ENCODE measurements around the gene DNAJC4.

Gene DNAJC4

DNA sequence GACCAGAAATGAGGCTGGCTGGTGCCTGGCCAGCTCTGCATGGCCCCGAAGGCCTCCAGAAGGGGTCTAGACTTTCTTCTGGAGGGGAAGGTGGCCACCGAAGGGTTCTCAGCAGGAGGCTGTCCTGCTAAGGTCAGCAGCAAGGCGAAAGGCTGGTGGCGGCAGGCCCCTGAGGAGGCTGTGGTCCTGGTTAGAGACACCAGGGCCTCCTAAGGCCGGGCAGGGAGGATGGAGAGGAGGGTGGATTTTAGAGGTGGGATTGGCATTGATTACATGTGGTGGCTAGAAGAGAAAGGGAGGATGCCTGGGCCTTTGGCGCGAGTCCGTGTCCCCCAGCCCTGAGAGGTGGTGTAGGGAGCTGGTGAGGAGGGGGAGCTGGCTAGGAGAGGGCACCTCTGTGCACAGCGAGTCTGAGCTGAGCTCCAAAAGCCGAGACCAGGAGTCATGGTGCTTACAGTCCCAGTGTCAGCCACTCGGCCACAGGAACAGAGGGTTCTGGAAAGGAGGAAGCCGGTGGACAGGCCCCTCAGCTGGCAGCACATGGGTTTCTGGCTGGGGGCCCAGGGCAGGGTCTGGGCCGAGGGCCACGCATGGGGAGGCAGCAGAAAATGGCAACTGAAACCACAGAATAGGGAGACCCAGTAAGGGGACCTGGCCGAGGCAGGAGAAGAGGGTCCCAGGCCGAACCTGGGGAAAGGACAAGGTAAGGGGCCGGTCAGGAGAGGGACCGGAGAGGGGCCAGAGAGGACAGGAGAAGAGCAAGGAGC lies 21.4 kb upstream of the DNAJC4 start:
- no peak for DNase-seq (ENCODE audit: low spot score)

DNA sequence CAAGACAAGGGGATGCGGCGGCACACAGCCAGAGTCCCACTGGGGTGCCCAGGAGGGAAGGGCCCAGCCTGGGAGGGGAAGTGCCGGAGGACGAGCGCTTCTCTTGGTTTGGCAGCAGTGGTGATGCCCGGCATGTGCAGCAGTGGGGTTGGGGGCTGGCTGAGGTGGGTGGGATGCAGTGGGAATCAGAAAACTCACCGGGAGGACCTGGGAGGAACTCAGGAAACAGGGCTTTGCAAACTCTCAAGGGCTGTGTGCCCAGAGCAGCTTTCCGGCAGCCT lies 20.8 kb upstream of the DNAJC4 start:
- no peak for DNase-seq (ENCODE audit: low spot score)

DNA sequence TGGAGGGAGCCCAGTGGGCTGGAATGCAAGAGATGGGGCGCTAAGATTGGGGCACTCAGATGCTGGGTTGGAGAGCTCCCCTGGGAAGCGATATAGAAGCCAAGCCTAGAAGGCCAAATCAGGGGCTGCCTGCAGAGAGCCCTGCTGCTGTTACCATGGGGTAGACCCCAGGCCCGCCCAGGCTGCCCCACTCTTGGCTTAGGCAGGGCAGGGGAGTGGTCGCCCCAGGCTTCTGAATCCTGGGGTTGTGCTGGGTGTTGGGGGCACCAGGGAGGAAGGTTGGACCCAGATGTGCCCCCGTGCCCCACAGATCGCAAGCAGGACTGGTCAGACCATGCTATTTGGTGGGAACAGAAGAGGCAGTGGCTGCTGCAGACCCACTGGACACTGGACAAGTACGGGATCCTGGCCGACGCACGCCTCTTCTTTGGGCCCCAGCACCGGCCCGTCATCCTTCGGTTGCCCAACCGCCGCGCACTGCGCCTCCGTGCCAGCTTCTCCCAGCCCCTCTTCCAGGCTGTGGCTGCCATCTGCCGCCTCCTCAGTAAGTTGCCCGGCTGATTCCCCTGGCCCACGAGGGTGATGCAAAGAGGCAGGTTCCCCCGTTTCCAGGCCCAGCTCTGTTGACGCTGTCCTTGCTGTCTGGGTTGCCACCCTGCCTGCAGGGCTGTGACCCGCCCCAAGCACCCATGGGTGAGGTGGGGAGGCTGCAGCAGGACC lies 19.9 kb upstream of the DNAJC4 start:
- DNase-seq (ENCODE audit: low spot score), result no peak

DNA sequence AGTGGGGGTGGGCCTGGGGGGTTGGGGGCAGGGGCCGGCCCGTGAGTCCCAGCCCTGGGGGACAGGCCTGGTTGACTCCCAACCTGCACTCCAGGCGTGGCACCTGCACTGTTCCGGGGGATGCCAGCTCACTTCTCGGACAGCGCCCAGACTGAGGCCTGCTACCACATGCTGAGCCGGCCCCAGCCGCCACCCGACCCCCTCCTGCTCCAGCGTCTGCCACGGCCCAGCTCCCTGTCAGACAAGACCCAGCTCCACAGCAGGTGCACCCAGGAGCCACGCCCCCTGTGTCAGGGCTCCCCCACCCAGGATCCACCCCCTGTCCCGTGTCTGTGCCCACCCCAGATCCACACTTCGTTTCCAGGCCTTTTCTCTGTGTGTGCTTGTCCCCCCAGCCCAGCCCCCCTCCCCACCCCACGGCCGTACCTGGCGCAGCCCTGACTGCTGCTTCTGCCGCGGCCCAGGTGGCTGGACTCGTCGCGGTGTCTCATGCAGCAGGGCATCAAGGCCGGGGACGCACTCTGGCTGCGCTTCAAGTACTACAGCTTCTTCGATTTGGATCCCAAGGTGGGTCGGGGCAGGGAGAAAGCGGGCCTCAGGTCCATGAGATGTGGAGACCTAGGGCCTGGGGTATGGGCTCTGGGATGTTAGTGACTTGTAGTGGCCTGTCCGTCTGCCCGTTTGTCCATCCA lies 19.0 kb upstream of the DNAJC4 start:
- no peak for DNase-seq (ENCODE audit: low spot score)

DNA sequence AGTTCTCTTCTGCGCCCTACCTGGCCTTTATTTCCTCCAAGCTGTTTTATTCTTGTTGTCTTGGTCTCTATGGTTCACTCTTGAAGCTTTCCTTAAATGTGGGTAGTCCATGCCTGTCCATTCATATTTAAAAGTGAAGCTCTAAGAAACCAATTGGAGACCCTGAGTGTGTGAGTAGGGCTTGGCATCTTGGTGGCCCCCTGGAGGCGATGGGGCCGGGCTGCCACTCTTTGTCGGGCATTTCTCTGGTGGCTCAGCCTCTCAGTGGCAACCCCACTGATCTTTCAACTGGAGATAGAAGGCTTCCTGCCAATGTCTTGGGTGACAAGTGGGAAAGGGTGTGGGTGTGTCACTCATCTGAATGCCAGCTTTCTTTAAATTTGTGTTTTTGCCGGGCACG lies 13.5 kb upstream of the DNAJC4 start:
- no peak for DNase-seq (ENCODE audit: low spot score)

DNA sequence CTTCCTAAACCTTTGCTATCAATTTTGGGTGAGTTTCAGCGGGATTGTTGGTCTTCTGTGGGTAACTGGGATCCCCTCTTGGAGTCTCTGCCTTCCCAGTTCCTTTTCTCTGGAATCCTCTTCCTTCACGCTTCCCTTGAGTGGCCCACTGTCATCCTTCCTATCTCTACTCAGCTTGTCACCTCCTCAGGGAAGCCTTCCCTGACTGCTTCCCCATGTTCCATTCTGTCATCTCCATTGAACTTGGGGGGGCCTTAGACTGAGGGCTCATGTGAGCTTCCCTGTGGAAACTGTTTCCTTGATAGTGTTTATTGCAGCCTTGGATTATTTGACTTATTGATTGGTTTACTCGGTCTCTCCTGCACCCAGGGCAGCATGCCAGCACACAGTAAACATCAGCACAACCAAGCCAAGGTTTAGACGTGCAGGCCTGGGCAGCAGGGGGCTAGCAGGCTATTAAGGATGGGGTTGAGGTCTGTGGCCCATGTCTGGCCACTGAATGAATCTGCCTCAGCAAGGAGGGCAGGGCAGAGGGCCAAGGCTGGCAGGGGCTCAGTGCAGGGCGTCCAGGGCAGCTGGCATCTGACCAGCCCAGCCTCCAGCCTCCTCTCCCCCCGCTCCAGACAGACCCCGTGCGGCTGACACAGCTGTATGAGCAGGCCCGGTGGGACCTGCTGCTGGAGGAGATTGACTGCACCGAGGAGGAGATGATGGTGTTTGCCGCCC lies 11.6 kb upstream of the DNAJC4 start:
- DNase-seq (ENCODE audit: low spot score), result no peak

DNA sequence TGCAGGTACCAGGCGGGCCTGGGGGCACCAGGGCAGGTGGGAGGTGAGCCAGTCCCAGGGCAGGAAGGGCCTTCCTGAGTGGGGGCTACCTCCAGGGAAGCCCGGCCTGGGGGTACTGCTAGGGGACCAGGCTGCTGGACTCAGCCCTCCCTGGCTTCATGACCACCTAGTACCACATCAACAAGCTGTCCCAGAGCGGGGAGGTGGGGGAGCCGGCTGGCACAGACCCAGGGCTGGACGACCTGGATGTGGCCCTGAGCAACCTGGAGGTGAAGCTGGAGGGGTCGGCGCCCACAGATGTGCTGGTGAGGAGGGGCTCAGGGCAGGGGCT lies 11.0 kb upstream of the DNAJC4 start:
- DNase-seq (ENCODE audit: low spot score), result no peak

DNA sequence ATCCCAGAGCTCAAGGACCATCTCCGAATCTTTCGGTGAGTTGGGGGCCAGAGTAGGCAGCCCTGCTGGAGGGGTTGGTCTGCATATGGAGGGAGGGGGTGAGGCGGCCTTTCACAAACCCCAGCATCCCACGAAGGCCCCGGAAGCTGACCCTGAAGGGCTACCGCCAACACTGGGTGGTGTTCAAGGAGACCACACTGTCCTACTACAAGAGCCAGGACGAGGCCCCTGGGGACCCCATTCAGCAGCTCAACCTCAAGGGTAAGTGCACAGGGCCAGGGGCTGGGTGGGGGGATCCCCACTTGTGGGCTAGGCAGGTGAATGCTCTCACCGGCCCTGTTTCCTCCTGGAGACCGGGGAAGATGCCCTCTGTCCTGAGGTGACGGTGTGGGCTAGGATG lies 10.6 kb upstream of the DNAJC4 start:
- DNase-seq (ENCODE audit: low spot score), result no peak

DNA sequence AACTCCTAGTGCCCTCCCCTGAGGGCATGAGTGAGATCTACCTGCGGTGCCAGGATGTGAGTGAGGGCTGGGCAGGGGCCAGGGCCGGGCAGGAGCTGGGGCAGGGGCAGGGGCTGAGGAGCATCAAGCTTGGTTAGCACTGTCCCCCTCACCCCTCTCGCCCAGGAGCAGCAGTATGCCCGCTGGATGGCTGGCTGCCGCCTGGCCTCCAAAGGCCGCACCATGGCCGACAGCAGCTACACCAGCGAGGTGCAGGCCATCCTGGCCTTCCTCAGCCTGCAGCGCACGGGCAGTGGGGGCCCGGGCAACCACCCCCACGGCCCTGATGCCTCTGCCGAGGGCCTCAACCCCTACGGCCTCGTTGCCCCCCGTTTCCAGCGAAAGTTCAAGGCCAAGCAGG lies 10.1 kb upstream of the DNAJC4 start:
- DNase-seq (ENCODE audit: low spot score), result no peak

DNA sequence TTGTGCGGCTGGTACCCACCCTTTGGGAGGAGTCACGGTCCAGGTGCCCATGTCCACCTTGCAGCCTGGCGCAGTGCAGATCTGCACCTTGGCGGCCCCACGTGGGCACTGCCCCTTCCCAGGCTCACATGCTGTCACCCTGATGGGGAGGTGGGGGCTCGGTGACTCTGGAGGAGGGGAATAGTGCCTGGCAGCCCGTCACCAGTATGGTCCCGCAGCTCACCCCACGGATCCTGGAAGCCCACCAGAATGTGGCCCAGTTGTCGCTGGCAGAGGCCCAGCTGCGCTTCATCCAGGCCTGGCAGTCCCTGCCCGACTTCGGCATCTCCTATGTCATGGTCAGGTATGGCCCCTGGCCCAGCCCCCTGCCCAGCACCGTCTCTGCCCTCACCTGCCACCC lies 9.6 kb upstream of the DNAJC4 start:
- DNase-seq (ENCODE audit: low spot score), result no peak

DNA sequence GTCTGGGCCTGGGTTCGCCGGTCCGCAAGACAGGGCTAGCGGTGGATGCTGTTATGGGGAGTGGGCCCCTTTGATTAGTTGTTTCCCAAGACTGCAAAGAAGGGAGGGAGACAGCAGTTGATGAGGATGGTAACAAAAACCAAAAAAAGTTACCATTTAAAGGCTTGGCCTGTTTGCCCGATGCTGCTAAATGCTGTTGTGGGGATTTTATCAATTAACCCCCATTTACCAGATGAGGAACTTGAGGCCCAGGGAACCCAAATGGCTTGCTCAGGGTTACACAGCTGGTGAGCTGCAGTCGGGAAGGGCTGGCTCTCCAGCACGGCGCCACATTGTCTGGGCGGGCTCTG lies 7.7 kb upstream of the DNAJC4 start:
- DNase-seq (ENCODE audit: low spot score), result no peak

DNA sequence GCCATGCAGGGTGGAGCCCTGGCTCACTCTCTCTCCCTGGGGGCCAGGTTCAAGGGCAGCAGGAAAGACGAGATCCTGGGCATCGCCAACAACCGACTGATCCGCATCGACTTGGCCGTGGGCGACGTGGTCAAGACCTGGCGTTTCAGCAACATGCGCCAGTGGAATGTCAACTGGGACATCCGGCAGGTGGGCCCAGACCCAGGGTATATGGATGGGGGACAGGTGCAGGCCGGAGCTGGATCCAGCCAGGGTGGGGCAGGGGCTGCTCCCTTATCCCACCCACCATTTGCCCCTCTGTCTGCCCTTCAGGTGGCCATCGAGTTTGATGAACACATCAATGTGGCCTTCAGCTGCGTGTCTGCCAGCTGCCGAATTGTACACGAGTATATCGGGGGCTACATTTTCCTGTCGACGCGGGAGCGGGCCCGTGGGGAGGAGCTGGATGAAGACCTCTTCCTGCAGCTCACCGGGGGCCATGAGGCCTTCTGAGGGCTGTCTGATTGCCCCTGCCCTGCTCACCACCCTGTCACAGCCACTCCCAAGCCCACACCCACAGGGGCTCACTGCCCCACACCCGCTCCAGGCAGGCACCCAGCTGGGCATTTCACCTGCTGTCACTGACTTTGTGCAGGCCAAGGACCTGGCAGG lies 7.2 kb upstream of the DNAJC4 start:
- DNase-seq (ENCODE audit: low spot score), result no peak

DNA sequence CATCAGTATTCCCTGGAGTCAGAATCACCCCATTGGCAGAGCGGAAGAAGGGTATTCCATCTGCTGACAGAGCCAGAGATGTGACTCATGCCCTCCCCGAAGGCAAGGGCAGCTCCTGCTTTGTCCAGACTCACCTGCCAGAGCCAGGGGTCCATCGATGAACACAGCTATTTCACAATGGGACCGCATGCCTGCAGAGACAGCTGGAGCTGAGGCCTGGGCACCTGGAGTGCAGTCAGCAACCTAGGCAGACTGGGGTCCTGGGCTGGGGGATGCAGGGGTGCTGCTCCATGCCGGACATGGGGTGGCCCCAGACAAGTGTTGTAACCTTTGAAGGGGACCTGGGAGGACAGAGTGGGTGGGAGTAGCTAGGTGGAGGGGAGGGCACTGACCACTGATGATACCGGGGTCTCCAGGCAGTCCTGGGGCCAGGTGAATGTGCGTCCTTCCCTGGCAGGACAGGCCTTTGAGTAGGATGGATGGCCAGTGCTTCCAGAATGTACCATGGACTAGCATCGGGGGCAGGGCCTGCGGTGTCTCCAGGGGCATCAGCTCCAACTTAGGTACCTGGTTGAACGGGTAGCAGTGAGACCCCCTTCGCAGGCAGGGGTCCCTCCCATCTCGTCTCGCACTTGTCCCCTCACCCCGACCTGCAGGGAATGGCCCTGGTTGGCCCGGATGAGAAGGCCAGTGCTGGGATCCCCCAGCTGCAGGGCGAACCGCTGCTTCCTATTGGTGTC lies 6.0 kb upstream of the DNAJC4 start:
- DNase-seq (ENCODE audit: low spot score), result no peak

DNA sequence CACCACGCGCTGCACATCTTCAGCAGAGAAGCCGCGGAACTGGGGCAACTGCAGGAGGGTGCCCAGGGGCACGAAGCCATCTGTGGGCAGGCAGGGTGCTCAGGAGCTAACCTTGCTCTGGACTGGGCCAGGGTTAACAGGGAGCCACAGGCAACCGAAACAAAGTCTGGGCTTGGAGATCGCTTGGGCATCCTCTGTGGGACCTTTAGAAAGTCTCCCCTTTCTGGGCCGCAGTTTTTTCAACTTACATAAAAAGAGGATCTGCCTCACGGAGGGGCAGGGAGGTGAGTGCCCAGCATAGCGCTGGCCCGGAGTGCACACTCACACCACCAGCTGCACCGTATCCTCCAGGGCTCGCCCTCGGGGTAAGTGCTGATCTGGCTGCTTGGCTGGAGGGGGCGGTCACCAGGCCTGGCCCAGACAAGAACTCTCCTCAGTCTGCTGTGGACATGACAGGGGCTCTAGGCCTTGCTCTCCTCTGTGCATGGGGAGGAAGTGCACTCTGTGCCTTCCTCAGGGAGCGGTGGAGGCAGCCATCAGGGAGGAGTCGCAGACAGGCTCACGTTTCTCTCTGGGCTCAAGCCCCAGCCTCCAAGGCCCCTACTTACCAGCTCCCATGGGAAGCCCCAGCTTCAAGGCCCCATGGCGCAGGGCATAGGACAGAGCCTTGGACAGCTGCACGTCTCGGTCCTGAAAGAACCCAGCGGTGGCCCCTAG lies 5.3 kb upstream of the DNAJC4 start:
- no peak for DNase-seq (ENCODE audit: low spot score)

DNA sequence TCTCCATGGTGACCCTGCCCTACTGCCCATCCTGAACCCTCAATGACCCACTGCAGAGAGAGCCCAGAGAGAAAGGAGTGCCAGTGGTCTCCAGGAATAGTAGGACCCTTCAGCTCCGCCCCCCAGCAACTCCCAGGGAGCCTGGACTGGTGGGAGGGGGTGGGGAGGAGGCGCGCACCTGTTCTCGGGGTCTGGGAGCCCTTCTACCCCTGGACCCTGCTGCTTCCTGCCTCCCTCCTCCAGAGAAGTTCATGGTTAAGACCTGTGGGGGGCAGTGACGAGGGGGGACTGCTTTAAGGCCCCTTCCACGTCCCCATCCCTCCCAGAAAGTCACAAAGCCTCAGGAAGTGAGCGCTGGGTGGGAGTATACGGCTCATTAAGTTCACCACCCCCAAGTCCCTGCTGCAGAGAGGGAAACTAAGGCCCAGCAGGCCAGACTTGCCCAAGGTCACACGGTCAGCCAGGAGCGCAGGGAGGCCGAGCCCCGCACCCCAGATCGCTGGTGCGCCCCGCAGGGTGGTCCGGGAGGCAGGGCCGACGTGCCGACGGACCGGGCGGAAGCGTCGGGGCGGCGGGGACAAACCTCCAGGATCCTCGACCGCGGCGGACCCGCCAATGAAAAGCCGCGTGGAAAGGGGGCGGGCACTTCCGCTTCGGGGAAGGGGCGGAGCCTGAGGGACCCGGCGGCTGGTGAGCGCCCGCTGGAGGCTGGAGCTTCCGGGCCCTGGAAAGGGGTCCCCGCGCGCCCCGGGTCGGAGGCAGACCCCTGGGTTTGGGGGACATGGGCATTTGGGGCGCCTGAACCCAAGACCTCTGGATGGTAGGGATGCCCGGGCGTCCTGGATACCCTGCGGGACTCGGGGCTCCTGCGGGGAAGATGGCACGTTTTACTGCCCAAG lies 4.5 kb upstream of the DNAJC4 start, which contains the start of the genes NUDT22 and TRPT1:
NUDT22 (plus strand) TSS at position 667 of the 899 bp plus-strand sequence. CDS start 379 bp downstream, outside the sequence.
TRPT1 (minus strand) TSS at position 579 of the 899 bp plus-strand sequence; CDS start at position 253, 326 bp downstream.
- DNase-seq (ENCODE audit: low spot score), result peak; percentile 82

DNA sequence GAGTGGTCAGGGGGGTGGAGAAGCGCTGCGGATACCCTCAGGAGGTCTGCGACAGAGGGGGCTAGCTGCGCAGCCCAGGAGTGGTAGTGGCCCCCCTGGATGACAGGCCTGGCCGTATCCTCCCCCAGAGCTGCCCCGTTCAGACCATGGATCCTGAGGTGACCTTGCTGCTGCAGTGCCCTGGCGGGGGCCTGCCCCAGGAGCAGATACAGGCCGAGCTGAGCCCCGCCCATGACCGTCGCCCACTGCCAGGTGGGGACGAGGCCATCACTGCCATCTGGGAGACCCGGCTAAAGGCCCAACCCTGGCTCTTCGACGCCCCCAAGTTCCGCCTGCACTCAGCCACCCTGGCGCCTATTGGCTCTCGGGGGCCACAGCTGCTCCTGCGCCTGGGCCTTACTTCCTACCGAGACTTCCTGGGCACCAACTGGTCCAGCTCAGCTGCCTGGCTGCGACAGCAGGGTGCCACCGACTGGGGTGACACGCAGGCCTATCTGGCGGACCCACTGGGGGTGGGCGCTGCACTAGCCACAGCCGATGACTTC lies 3.8 kb upstream of the DNAJC4 start:
- peak; percentile 46 for DNase-seq (ENCODE audit: low spot score)

DNA sequence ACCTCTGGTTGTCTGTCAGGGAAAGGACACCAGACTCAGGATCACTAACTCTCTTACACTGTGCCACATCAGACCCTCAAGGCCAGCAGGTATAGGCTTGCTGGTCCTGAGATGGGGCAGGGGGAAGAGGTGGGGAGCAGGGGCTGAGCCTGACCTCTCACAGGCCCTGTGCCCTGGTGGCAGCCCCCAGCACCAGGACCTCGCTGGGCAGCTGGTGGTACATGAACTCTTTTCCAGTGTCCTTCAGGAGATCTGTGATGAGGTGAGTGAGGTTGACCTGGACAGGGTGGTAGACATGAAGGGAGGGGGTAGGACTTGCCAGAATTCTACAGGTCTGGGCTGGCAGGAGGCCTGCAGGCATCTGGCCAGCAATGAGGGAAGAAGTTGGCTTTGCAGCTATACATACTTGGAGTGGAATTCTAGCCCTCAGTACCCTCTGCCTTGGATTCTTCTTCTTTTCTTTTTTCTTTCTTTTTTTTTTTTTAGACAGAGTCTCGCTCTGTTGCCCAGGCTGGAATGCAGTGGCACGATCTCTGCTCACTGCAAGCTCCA lies 2.9 kb upstream of the DNAJC4 start:
- DNase-seq (ENCODE audit: low spot score), result no peak

DNA sequence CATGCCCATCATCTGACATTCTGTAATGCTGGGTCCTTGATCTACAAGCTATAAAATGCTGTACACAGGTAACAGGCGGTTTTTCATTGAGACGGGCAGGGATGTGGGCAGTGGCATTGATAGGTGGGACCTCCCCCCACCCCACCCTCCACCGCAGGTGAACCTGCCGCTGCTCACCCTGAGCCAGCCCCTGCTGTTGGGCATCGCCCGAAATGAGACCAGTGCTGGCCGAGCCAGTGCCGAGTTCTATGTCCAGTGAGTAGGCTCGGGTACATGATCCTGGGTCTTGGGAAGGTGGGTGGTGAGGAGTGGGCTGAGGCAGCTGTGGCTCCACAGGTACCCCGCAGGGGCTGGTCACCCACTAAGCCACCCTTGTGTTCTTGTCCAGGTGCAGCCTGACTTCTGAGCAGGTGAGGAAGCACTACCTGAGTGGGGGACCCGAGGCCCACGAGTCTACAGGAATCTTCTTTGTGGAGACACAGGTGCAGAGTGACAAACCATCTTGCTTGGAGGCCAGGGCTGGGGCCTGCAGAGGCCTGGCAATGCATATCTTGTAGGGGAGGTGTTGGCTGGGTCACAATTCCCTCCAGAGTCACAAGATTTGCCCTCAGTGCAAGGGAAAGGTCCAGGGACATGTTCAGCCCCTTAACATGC lies 1.1 kb upstream of the DNAJC4 start:
- DNase-seq (ENCODE audit: low spot score), result no peak

DNA sequence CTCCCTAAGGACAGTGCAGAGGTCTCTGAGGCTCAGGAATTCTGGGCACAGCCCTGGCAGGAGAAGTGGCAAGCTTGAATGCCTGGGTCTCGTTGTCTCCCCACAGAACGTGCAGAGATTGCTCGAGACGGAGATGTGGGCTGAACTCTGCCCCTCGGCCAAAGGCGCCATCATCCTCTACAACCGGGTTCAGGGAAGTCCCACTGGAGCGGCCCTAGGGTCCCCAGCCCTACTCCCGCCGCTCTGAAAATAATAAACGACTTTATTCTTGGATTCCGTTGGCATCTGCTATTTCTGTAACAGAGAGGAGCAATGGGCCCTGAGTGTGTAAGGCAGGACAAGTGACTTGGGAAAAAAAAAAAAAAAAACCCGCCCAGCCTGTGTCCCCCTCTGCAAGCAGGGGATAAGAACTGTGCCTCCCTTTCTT lies 591 bp upstream of the DNAJC4 start:
- DNase-seq (ENCODE audit: low spot score), result peak; percentile 11
